ENCODE data around the gene ZCCHC13. TPM values are rescaled to one million over a fixed set of nuclear protein-coding genes. Genes with fewer than 3 reads are reported as not detected.
"Not testable (repeated sequence)": the region's sequence is repeated elsewhere in the genome, so short reads cannot be mapped to it uniquely, and the experiment has no call there.

ZCCHC13 gene
- total RNA-seq: not detected in 2 replicates

DNA sequence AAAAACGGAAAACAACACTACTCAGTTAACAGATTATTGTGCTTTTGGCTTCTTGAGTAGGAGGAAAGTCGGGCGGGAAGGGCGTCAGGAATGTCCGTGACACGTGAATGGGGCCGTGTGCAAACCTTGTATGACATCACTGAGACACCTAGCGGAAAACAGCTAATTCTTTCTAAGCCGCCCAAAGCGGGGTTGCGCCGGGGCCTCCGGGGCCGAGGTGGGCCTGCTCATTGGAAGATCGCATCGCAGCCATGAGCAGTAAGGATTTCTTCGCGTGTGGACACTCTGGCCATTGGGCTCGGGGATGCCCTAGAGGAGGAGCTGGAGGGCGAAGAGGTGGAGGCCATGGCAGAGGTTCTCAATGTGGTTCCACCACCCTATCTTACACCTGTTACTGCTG lies at the start of gene ZCCHC13:
Gene ZCCHC13 (plus strand): TSS at position 165 of the 400 bp plus-strand sequence. CDS start 87 bp downstream, at position 252.
- DNase-seq (ENCODE audit: low read depth, low spot score): no peak

GRCh38 chrX:74258111-74258510 lies 45.9 kb upstream of the ZCCHC13 start:
- DNase-seq (ENCODE audit: low read depth, low spot score): not testable (repeated sequence)

DNA sequence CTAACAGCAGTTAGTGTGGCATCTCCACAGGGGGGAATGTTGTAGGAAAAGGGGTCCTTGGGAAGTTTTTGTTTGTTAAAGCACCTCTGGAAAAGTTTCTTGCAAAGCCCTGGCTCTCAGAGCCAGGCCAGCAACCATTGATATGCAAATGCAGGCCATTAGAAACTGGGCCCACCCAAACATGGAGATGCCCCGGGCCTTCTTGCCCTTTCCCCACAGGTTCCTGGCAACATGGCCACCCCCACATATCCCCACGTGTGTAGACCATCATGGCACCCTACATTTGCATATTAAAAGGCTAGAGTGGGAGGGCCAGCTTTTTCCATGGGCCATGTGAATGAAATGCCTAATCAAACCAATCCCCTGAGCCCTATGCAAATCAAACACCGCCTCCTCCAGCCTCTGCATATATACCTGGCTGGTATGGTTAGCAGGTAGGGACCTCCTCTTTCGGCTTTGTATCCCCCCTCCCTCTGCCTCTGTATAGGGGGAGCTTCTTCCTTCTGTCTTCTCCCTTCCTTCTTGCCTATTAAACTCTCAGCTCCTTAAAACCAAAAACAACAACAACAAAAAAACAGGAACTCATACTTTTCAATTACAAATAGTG lies 44.0 kb upstream of the ZCCHC13 start:
- no peak for DNase-seq (ENCODE audit: low read depth, low spot score)

DNA sequence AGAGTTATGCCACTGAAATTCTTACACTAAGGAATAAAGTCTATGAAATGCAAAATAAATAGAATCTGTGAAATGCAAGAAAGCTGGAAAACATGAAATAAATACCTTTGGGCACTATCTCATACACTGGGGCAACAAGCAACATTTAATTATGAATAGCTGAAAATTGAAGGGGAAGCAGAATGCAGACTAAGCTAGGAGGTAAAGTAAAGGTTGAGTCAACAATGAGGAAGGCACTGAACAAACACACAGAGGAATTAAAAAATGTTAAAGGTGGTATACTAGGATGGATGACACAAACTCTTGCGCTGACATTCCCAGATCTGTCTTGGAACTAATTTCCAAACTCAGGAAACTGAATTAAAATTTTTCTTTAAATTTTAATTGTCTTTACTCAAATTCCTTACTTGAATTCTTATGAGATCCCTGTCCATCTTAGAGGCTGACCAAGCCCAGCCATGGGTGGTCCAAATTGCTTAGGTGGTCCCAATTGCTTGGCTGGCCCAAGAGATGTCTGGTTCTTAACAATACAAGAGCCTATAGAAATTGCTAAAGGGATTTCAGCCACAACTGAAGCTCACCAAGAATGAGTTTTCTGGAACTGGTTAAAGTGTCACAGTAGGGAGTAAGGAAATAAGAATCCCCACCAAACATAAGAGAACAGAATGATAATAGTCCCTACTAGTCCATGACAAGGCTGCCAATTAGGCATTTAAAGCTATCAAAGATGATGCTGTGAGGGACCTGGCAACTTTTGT lies 41.3 kb upstream of the ZCCHC13 start:
- DNase-seq (ENCODE audit: low read depth, low spot score): no peak

DNA sequence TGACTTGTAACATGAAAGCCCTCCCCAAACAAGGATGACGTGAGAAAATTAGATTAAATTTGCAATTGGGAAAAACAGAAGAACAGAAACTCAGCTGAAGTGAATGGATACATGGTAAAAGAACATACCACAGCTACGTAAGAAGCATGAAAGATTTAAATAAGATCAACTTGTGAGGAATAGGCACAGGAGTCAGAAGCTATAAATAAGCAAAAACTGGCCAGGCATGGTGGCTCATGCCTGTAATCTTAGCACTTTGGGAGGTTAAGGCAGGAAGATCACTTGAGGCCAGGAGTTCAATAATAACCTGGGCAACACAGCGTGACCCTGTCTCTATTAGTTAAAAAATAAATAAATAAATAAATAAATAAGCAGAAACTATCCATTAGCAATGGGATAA lies 33.6 kb upstream of the ZCCHC13 start:
- DNase-seq (ENCODE audit: low read depth, low spot score): no peak

DNA sequence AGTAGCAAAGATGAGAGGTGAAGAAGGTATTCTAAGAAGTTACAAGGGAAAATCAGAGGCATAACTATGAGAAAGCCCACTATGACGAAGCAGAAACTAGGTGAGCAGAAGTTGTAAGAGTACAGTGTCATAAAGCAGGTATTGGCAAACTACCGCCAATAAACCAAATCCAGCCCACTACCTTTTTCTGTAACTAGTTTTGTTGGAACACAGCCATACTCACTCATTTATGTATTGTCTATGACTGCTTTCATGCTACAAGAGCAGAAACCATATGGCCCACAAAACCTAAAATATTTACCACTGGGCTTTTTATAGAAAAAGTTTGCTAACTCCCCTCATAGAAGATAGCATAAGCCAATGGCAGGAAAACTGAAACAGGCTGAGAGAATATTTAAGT lies 31.8 kb upstream of the ZCCHC13 start:
- DNase-seq (ENCODE audit: low read depth, low spot score): no peak

DNA sequence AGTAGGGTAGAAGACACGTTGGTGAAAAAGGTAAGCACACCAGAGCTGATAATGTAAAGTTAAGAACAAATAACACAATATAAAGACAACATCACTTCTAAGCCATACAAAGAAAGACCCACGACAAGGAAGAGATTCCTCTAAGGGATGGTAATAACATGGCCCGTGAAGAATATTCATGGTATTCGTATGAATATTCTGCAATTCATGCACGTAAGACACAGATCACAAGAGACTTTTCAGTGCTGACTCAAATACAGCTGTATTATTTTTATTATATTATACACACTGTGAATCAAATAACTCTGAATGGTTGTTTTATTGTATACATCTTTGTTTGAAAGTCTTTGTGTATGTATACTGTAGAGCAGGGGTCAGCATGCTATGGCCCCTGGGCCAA lies 29.5 kb upstream of the ZCCHC13 start:
- no peak for DNase-seq (ENCODE audit: low read depth, low spot score)

GRCh38 chrX:74277320-74277719 lies 26.7 kb upstream of the ZCCHC13 start:
- DNase-seq (ENCODE audit: low read depth, low spot score): no peak

DNA sequence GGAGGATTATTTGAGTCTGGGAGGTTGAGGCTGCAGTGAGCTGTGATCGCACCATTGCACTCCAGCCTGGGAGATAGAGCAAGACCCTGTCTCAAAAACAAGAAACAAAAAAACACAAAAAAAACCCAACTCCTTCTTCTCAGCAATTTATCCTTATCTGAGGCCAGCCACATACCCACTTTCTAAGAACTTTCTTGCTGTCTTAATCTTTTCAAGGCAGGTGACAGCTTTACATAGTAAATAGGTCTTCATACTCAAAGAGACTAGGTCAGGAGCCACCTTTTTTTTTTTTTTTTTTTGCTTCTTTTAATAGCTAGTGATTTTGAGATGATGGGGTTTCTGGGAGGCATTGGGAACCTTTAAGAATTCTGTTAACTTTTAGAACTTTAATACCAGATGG lies 26.1 kb upstream of the ZCCHC13 start:
- no peak for DNase-seq (ENCODE audit: low read depth, low spot score)

DNA sequence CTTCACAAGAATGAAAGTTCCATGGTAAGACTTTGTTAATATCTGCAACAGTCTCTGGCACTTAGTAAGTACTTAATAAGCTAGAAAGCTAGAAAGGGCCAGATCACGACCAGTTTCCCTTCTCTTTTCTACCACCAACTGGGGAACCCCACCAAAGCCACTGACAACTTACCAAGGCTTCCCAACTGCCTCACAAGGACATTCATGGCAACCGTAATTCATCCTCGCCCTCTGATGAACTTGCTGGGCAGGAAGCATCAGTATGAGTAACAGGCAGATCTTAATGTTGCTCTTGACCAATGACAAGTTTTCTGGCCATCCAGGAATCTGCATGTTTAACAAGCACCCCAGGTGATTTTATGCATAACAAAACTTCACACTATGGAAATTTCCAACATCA lies 23.2 kb upstream of the ZCCHC13 start:
- DNase-seq (ENCODE audit: low read depth, low spot score): no peak

GRCh38 chrX:74284391-74284952 lies 19.5 kb upstream of the ZCCHC13 start:
- no peak for DNase-seq (ENCODE audit: low read depth, low spot score)

DNA sequence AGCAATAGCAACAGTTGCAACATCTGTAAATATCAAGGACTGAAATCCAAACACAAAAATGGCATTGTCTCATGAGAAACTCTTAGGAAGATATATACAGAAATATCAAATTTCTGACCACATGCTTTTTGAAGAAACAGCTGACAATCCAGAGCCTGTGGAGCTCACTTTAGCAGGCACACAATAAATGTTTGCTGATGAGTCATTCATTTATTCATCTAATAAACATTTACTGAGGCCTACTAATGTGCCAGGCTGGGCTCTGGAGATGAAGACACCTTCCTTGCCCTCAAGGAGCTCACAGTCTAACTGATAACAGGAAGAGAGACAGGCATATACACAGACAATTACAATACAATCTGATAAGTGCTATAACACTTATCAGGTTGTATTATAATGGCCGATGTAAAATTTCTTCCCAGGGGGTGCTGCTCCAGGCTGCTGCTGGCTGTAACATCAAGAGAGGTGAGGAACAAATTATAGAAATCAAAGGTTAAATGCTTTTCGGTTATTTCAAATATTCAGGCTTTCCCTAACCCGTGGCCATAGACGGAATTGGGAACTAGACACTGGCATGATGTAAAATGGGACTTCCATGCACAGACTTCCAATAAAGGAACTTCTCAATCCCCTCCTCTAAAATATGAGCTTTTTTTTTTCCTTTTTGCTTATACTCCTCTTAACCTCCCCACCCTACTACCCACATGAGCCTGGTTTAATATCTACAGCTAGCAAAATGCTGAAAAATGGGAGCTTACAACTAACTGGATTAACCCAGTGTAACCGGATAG lies 16.8 kb upstream of the ZCCHC13 start:
- DNase-seq (ENCODE audit: low read depth, low spot score): no peak

DNA sequence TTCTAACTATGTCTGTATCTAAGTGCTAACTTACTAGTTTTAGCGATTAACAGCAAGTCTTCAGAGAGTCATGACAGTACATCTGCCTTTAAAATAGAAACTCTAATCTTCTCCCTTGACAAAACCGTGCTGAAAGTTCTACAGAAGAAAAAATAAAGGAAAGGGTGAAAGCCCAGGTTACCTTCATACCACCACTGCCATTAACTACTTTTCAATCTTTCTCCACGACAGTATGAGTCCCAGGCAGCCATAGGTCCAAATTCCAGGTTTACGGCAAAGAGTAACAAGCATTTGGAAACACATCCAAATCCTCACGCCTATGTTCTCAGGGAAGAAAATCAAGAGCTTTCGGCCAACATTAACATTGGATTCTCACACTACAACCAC lies 12.4 kb upstream of the ZCCHC13 start:
- no peak for DNase-seq (ENCODE audit: low read depth, low spot score)

GRCh38 chrX:74291964-74292807 lies 11.8 kb upstream of the ZCCHC13 start:
- DNase-seq (ENCODE audit: low read depth, low spot score): peak; percentile 62

DNA sequence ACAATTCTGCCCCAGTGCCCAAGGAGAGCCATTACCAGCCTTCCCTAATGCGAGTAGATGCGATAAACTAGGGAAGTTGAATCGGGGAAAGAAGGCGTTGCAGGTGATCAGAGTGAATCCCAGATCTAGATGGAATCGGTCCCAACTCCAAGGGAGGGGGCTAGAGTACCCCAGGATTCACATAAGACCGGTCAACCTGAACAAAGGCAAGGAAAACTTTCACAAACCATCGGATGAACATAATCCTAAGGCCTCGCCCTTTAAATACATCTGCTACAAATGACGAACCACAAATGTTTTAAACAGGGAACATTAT lies 11.2 kb upstream of the ZCCHC13 start:
- DNase-seq (ENCODE audit: low read depth, low spot score): no peak

DNA sequence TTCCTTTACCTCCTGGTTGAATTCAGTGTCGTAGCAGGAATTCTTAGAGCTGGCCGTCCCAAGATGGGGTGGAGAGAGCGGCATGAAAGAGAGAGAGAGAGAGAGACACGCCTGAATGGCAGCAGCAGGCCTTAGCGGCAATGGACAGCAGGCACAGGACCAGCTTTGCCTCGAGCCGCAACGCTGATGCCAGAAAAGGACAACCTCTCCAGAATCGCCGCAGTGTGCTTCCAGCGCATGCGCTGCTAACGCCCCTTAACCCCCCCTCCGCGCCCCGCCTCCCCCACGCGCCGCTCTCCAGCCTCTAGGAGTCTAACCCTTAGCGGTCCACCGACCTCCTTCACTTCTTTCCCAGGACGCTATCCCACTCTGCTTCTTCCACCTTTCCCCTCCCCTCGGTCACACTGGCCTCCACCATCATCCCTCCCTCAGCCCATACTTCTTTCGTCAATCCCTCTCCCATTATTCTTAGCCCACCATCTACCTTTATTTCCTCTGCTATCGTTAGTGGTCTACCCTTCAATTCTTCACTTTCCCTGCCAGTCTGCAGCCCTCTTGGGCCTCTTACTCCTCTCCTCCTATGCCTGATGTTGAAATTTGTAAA lies 10.5 kb upstream of the ZCCHC13 start:
- DNase-seq (ENCODE audit: low read depth, low spot score): peak; percentile 30

- no peak for DNase-seq (ENCODE audit: low read depth, low spot score)
Observed at GRCh38 chrX:74295101-74295500, 8.9 kb upstream of the ZCCHC13 start.

GRCh38 chrX:74297766-74298165 lies 6.2 kb upstream of the ZCCHC13 start:
- DNase-seq (ENCODE audit: low read depth, low spot score): no peak

GRCh38 chrX:74300869-74301268 lies 3.1 kb upstream of the ZCCHC13 start:
- no peak for DNase-seq (ENCODE audit: low read depth, low spot score)

DNA sequence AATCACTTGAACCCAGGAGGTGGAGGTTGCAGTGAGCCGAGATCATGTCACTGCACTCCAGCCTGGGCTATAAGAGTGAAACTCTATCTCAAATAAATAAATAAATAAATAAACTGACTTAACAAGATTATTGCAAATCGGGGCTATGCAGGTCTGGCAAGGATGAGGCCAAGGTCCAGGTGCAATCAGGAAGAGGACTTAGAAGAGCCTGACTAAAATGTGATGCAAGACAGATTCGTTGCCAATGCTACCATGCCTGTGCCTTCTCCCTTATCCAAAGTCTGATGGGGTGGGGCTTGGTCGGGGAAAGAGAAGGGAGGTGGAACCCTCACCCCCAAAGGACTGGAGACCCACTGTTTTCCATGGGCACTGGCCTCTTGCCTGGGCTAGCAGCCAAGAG lies 14.7 kb downstream of the ZCCHC13 start:
- no peak for DNase-seq (ENCODE audit: low read depth, low spot score)

- DNase-seq (ENCODE audit: low read depth, low spot score): peak; percentile 32
Observed at GRCh38 chrX:74319321-74319720, 15.3 kb downstream of the ZCCHC13 start.

Measured in pulmonary artery endothelial cell (primary cell).